Suppressor macrophage treated with lipopolysaccharide for 4 hours (primary cell): ENCODE data around the gene CHRM4.

Source experiments
- DNase-seq: peaks from one replicate; pipeline ENCODE4 v3.0.0-alpha.2; 2020

CHRM4 gene

GRCh38 chr11:46402957-46403902 is 11.7 kb upstream of the CHRM4 start:
- no peak for DNase-seq

- no peak for DNase-seq
Measured at GRCh38 chr11:46397526-46397925, 6.0 kb upstream of the CHRM4 start.

- no peak for DNase-seq
Measured at GRCh38 chr11:46393759-46394158, 2.2 kb upstream of the CHRM4 start.

GRCh38 chr11:46393231-46393616 is 1.6 kb upstream of the CHRM4 start:
- no peak for DNase-seq

- peak; percentile 90 for DNase-seq
Measured at GRCh38 chr11:46392421-46393230, 1.1 kb upstream of the CHRM4 start.

- no peak for DNase-seq
Measured at GRCh38 chr11:46391186-46391577, 394 bp downstream of the CHRM4 start.

GRCh38 chr11:46390331-46391171 is 1.0 kb downstream of the CHRM4 start:
- DNase-seq: no peak

- peak; percentile 80 for DNase-seq
Measured at GRCh38 chr11:46389450-46390330, 1.9 kb downstream of the CHRM4 start.

- no peak for DNase-seq
Measured at GRCh38 chr11:46388619-46389449, 2.7 kb downstream of the CHRM4 start.

GRCh38 chr11:46387919-46388618 is 3.5 kb downstream of the CHRM4 start:
- DNase-seq: peak; percentile 47

- DNase-seq: no peak
Measured at GRCh38 chr11:46387456-46387855, 4.1 kb downstream of the CHRM4 start.

GRCh38 chr11:46386674-46387073 is 4.9 kb downstream of the CHRM4 start:
- DNase-seq: no peak

- no peak for DNase-seq
Measured at GRCh38 chr11:46386005-46386578, 5.5 kb downstream of the CHRM4 start.

- no peak for DNase-seq
Measured at GRCh38 chr11:46385169-46386004, 6.2 kb downstream of the CHRM4 start.

GRCh38 chr11:46383974-46384701 is 7.4 kb downstream of the CHRM4 start:
- no peak for DNase-seq

- no peak for DNase-seq
Measured at GRCh38 chr11:46383404-46383758, 8.2 kb downstream of the CHRM4 start.

- DNase-seq: peak; percentile 44
Measured at GRCh38 chr11:46382646-46383403, 8.8 kb downstream of the CHRM4 start.
